Endothelial cell of hepatic sinusoid (primary cell): ENCODE measurements around the gene ALKBH7.

Experiments
- in situ Hi-C: cut with HindIII; loops from 2 replicates; pipeline ENCODE4 v1.10.0; 2017; ENCODE audit warnings: low sequenced_read_pairs

ALKBH7 gene

GRCh38 chr19:6423499-6424194 is 51.1 kb downstream of the ALKBH7 start:
- in situ Hi-C loops, result no loop called here

- in situ Hi-C loops, result no loop called here
Measured at GRCh38 chr19:6424195-6424938, 51.8 kb downstream of the ALKBH7 start, which contains the start of gene KHSRP. TSS of gene KHSRP (minus strand) at chr19:6424811. CDS start at chr19:6424701, 110 bp downstream.
